ENCODE results near the gene HBS1L. TPM values are rescaled to one million over a fixed set of nuclear protein-coding genes. Genes with fewer than 3 reads are reported as not detected.

HBS1L gene
- total RNA-seq, 1 experiment from 2014 or later = 95.4 TPM

DNA sequence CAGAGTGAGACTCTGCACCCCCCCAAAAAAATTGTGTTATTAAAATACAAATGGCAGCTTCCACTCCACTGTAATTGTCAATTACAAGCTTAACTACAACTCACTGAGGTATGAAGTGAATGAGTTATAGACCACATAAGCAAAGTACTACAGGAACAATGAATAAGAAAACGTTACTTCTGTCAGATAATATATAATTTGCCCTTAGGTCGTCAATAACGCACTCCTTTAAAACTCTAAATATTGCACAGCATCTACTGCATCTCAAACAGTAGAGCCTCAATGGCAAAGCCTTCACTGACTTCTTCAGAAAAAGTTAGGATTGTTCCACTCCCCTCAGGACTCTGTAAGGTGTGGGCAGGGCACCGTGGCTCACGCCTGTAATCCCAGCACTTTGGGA, 2.0 kb upstream of the HBS1L start:
- H3K36me3 Mint-ChIP-seq = no peaks in the 10 kb centered on the region; the same call in 1 of the 2 replicates
- H3K9me3 Mint-ChIP-seq = no peaks in the 10 kb centered on the region
- no peak for ATAC-seq
- TF ChIP-seq, protein P1, sequence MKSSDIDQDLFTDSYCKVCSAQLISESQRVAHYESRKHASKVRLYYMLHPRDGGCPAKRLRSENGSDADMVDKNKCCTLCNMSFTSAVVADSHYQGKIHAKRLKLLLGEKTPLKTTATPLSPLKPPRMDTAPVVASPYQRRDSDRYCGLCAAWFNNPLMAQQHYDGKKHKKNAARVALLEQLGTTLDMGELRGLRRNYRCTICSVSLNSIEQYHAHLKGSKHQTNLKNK (CRISPR knock-in tag; IDR thresholded peaks at IDR 0.05) = no peak
- TF ChIP-seq ZNF219 (CRISPR knock-in tag; IDR thresholded peaks at IDR 0.05; ENCODE audit: borderline replicate concordance) (no peak), ZNF512 (CRISPR knock-in tag; IDR thresholded peaks at IDR 0.05; ENCODE audit: borderline replicate concordance) (no peak), CBFB (CRISPR knock-in tag; IDR thresholded peaks at IDR 0.05; ENCODE audit: low read depth) (no peak), ZNF423 (CRISPR knock-in tag; IDR thresholded peaks at IDR 0.05) (no peak)
- TF ChIP-seq, protein P2, sequence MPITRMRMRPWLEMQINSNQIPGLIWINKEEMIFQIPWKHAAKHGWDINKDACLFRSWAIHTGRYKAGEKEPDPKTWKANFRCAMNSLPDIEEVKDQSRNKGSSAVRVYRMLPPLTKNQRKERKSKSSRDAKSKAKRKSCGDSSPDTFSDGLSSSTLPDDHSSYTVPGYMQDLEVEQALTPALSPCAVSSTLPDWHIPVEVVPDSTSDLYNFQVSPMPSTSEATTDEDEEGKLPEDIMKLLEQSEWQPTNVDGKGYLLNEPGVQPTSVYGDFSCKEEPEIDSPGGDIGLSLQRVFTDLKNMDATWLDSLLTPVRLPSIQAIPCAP (CRISPR knock-in tag; IDR thresholded peaks at IDR 0.05) = no peak
- peaks cover 12% of the 10 kb centered on the region for H3K4me1 Mint-ChIP-seq
- no peak overlapping the region for H3K4me3 Mint-ChIP-seq
- no peaks in the 10 kb centered on the region for H3K27me3 Mint-ChIP-seq (ENCODE audit: low read depth)
- H3K27ac Mint-ChIP-seq = no peak overlapping the region
- POLR2A ChIA-PET = no interaction called here
- CTCF ChIA-PET = interaction anchor here (1.5 kb wide), 1 partner anchor 106 kb away, joined by 3 read pairs; no protein-coding TSS in a partner anchor
- no peak for DNase-seq (ENCODE audit: low spot score)

DNA sequence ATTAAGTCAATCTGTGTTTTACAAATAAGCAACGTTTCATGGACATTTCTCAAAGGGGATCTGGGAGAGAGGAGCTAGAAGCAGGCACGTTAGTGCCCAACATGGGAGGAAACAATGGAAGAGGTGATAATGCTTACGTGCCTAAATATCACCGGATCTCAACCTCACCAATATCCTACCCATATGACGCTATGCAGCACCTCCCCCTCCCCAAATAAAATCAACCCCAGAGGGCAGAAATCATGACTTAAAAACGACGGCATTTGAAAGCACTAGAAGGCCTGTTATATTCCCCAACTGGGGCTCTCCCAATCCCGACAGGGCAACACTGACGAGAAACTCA, 425 bp downstream of the HBS1L start:
- peak overlapping the region; percentile 92 for H3K4me3 Mint-ChIP-seq
- peaks cover 12% of the 10 kb centered on the region for H3K4me1 Mint-ChIP-seq
- DNase-seq (ENCODE audit: low spot score) (no peak), ATAC-seq (no peak)
- no peaks in the 10 kb centered on the region for H3K27me3 Mint-ChIP-seq (ENCODE audit: low read depth)
- no peak for TF ChIP-seq USF2 (CRISPR knock-in tag; IDR thresholded peaks at IDR 0.05)
- H3K36me3 Mint-ChIP-seq = peaks cover 5% of the 10 kb centered on the region
- POLR2A ChIA-PET = interaction anchor here (0.5 to 1.6 kb wide), 7 partner anchors 9 to 880 kb away, joined by 3 to 6 read pairs (median 4); no protein-coding TSS in a partner anchor
- H3K9me3 Mint-ChIP-seq = no peaks in the 10 kb centered on the region
- CTCF ChIA-PET = interaction anchor here (0.5 to 1.8 kb wide), 4 partner anchors 33 to 129 kb away, joined by 3 to 9 read pairs (median 4); no protein-coding TSS in a partner anchor
- peak overlapping the region; percentile 99 for H3K27ac Mint-ChIP-seq

DNA sequence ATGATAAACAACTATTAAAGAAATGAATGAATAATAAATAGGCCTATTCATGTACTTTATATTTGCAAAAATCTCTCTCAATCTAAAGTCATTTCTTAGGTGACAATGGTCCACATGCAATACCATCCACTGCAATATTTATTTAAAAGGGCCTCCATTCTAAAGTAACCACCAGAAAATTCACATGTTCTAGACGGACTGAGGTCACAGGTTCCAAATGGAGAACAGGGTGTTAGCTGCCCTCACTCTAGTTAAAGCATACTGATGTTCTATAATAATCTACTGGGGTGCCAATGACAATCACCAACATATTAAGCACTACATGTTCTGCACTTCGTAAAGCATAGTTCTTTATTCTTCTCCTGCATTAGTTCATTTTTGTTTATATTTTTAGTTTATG, 1.2 kb downstream of the HBS1L start:
- CTCF ChIA-PET = no interaction called here
- H3K27me3 Mint-ChIP-seq (ENCODE audit: low read depth) = no peaks in the 10 kb centered on the region
- no peak for TF ChIP-seq EMX1 (CRISPR knock-in tag; IDR thresholded peaks at IDR 0.05)
- TF ChIP-seq FOXP4 (CRISPR knock-in tag; IDR thresholded peaks at IDR 0.05) = no peak
- TF ChIP-seq ZNF232 (CRISPR knock-in tag; IDR thresholded peaks at IDR 0.05) = no peak
- TF ChIP-seq MAX (CRISPR knock-in tag; IDR thresholded peaks at IDR 0.05) = no peak
- TF ChIP-seq NFE2L1 (CRISPR knock-in tag; IDR thresholded peaks at IDR 0.05) = no peak
- no peak for TF ChIP-seq ZNF671 (CRISPR knock-in tag; IDR thresholded peaks at IDR 0.05)
- no peak for TF ChIP-seq ATF1 (CRISPR knock-in tag; IDR thresholded peaks at IDR 0.05)
- no peak for TF ChIP-seq GRHL2 (CRISPR knock-in tag; IDR thresholded peaks at IDR 0.05; ENCODE audit: insufficient replicate concordance, severe bottlenecking)
- TF ChIP-seq, protein P3, sequence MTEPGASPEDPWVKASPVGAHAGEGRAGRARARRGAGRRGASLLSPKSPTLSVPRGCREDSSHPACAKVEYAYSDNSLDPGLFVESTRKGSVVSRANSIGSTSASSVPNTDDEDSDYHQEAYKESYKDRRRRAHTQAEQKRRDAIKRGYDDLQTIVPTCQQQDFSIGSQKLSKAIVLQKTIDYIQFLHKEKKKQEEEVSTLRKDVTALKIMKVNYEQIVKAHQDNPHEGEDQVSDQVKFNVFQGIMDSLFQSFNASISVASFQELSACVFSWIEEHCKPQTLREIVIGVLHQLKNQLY (CRISPR knock-in tag; IDR thresholded peaks at IDR 0.05) = no peak
- TF ChIP-seq PRRX2 (CRISPR knock-in tag; IDR thresholded peaks at IDR 0.05) = no peak
- TF ChIP-seq, protein P4, sequence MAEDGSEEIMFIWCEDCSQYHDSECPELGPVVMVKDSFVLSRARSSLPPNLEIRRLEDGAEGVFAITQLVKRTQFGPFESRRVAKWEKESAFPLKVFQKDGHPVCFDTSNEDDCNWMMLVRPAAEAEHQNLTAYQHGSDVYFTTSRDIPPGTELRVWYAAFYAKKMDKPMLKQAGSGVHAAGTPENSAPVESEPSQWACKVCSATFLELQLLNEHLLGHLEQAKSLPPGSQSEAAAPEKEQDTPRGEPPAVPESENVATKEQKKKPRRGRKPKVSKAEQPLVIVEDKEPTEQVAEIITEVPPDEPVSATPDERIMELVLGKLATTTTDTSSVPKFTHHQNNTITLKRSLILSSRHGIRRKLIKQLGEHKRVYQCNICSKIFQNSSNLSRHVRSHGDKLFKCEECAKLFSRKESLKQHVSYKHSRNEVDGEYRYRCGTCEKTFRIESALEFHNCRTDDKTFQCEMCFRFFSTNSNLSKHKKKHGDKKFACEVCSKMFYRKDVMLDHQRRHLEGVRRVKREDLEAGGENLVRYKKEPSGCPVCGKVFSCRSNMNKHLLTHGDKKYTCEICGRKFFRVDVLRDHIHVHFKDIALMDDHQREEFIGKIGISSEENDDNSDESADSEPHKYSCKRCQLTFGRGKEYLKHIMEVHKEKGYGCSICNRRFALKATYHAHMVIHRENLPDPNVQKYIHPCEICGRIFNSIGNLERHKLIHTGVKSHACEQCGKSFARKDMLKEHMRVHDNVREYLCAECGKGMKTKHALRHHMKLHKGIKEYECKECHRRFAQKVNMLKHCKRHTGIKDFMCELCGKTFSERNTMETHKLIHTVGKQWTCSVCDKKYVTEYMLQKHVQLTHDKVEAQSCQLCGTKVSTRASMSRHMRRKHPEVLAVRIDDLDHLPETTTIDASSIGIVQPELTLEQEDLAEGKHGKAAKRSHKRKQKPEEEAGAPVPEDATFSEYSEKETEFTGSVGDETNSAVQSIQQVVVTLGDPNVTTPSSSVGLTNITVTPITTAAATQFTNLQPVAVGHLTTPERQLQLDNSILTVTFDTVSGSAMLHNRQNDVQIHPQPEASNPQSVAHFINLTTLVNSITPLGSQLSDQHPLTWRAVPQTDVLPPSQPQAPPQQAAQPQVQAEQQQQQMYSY (CRISPR knock-in tag; IDR thresholded peaks at IDR 0.05) = no peak
- TF ChIP-seq, protein P5, sequence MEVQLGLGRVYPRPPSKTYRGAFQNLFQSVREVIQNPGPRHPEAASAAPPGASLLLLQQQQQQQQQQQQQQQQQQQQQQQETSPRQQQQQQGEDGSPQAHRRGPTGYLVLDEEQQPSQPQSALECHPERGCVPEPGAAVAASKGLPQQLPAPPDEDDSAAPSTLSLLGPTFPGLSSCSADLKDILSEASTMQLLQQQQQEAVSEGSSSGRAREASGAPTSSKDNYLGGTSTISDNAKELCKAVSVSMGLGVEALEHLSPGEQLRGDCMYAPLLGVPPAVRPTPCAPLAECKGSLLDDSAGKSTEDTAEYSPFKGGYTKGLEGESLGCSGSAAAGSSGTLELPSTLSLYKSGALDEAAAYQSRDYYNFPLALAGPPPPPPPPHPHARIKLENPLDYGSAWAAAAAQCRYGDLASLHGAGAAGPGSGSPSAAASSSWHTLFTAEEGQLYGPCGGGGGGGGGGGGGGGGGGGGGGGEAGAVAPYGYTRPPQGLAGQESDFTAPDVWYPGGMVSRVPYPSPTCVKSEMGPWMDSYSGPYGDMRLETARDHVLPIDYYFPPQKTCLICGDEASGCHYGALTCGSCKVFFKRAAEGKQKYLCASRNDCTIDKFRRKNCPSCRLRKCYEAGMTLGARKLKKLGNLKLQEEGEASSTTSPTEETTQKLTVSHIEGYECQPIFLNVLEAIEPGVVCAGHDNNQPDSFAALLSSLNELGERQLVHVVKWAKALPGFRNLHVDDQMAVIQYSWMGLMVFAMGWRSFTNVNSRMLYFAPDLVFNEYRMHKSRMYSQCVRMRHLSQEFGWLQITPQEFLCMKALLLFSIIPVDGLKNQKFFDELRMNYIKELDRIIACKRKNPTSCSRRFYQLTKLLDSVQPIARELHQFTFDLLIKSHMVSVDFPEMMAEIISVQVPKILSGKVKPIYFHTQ (CRISPR knock-in tag; IDR thresholded peaks at IDR 0.05) = no peak

More for the DNA sequence above, 1.2 kb downstream of the HBS1L start:
- no peaks in the 10 kb centered on the region for H3K9me3 Mint-ChIP-seq
- POLR2A ChIA-PET = no interaction called here
- H3K36me3 Mint-ChIP-seq = peaks cover 9% of the 10 kb centered on the region
- no peak for DNase-seq (ENCODE audit: low spot score)
- peak overlapping the region; percentile 92 for H3K4me3 Mint-ChIP-seq
- no peak for ATAC-seq
- H3K27ac Mint-ChIP-seq = peak overlapping the region; percentile 99; the same call in 1 of the 2 replicates
- peaks cover 12% of the 10 kb centered on the region for H3K4me1 Mint-ChIP-seq

All from WTC11 (cell line).